Prostate gland (tissue), 2 donors: Measurements from ENCODE around the gene TSPAN14. TPM values are rescaled to one million over a fixed set of nuclear protein-coding genes. Genes with fewer than 3 reads are reported as not detected.

Experiments
- DNase-seq: peaks from one replicate; pipeline ENCODE4 v3.0.0-alpha.2; 2019; ENCODE audit warnings: low spot score
- H3K27ac ChIP-seq, 2 donors: fragments of 200-600 bp; sonication (generic); 2 replicates each; pipeline ENCODE4 v1.5.1; 2017 to 2019
- H3K27me3 ChIP-seq: fragments of 200-600 bp; sonication (generic); replicated peaks from 2 replicates; pipeline ENCODE4 v1.5.1; 2019; ENCODE audit not compliant: insufficient read depth
- H3K36me3 ChIP-seq, 2 donors: fragments of 200-600 bp; sonication (generic); 1 replicate in 1 of 2; 2 replicates in 1 of 2; pipeline versions ENCODE4 v1.5.1 to v1.8.1; 2017 to 2019
- H3K4me1 ChIP-seq: fragments of 200-600 bp; sonication (generic); replicated peaks from 2 replicates; pipeline ENCODE4 v1.5.1; 2019
- H3K4me3 ChIP-seq, 2 donors: fragments of 200-600 bp; sonication (generic); 2 replicates each; pipeline ENCODE4 v1.5.1; 2017 to 2019
- H3K9me3 ChIP-seq: fragments of 200-600 bp; sonication (generic); 2 replicates; pipeline ENCODE4 v1.5.1; 2017
- CTCF ChIP-seq, 4 experiments: fragments of 200-600 bp in 2 of 4; fragments of 450-650 bp in 2 of 4; sonication (generic) in 2 of 4; IDR thresholded peaks; 1 replicate in 3 of 4; 2 replicates in 1 of 4; pipeline ENCODE4 v1.5.1; 2016 to 2019; ENCODE audit warnings: antibody characterized with exemption in 4 of 4, mild to moderate bottlenecking in 2 of 4, moderate library complexity in 2 of 4
- POLR2A ChIP-seq: fragments of 450-650 bp; IDR thresholded peaks from one replicate; pipeline ENCODE4 v1.6.1; 2016; ENCODE audit warnings: antibody characterized with exemption, mild to moderate bottlenecking
- POLR2AphosphoS5 ChIP-seq: sonication (generic); formaldehyde crosslinking; IDR thresholded peaks from one replicate; pipeline ENCODE4 v1.6.1; 2017; ENCODE audit warnings: antibody characterized with exemption
- WGBS: methylation state at CpG from one replicate; pipeline ENCODE4 v1.1.5; 2018; 5-methylcytosine and 5-hydroxymethylcytosine counted together
- intact Hi-C: fragments of 100-400 bp; cut with DNase I; formaldehyde crosslinking; loops from one replicate; pipeline ENCODE4 v1.14.2; 2022
- total RNA-seq, 2 donors: library from RNA; depleted of rRNA; stranded (reverse); fragments of >200 nt; gene quantifications; one replicate each; pipeline ENCODE4 v1.1.0, GENCODE V29; 2016

TSPAN14 gene
- total RNA-seq, 2 donors from 2014 or later = 69.8 to 103 TPM

GRCh38 chr10:80484676-80485075 lies 30.6 kb downstream of the TSPAN14 start:
- peaks cover 0 to 3% of the 10 kb centered on the region in 2 donors for H3K36me3 ChIP-seq
- no peak for TF ChIP-seq CTCF (IDR thresholded peaks at IDR 0.05)
- TF ChIP-seq POLR2AphosphoS5 = no peak
- no peak for TF ChIP-seq POLR2A
- H3K27ac ChIP-seq = no peak overlapping the region
- H3K9me3 ChIP-seq = no peaks in the 10 kb centered on the region
- no peaks in the 10 kb centered on the region for H3K4me1 ChIP-seq
- H3K27me3 ChIP-seq = no peaks in the 10 kb centered on the region
- intact Hi-C loops = no loop called here
- no peak overlapping the region for H3K4me3 ChIP-seq
- DNase-seq = no peak

- no peak overlapping the region for H3K27ac ChIP-seq
- H3K4me1 ChIP-seq = no peaks in the 10 kb centered on the region
- intact Hi-C loops = no loop called here
These were observed 31.2 kb downstream of the TSPAN14 start for GRCh38 chr10:80485076-80485945.

GRCh38 chr10:80485946-80486764 lies 32.0 kb downstream of the TSPAN14 start:
- Histone ChIP-seq H3K4me1 (no peaks in the 10 kb centered on the region), H3K27ac (no peak overlapping the region)

More at GRCh38 chr10:80485076-80485945, 31.2 kb downstream of the TSPAN14 start:
- WGBS = 84% methylated on average over 10 of the region's 10 CpGs
- no peaks in the 10 kb centered on the region for H3K27me3 ChIP-seq
- H3K4me3 ChIP-seq = no peak overlapping the region
- TF ChIP-seq POLR2AphosphoS5 (no peak), CTCF (IDR thresholded peaks at IDR 0.05) (no peak), POLR2A (no peak)
- peaks cover 0 to 3% of the 10 kb centered on the region in 2 donors for H3K36me3 ChIP-seq
- no peak for DNase-seq
- no peaks in the 10 kb centered on the region for H3K9me3 ChIP-seq

GRCh38 chr10:80486785-80487420 lies 32.8 kb downstream of the TSPAN14 start:
- H3K27ac ChIP-seq = no peak overlapping the region
- no peaks in the 10 kb centered on the region for H3K9me3 ChIP-seq
- DNase-seq = no peak
- H3K4me1 ChIP-seq = no peaks in the 10 kb centered on the region
- no peak for TF ChIP-seq POLR2A
- no peak for TF ChIP-seq POLR2AphosphoS5
- TF ChIP-seq CTCF (IDR thresholded peaks at IDR 0.05) = no peak
- peaks cover 0 to 3% of the 10 kb centered on the region in 2 donors for H3K36me3 ChIP-seq
- WGBS = 88% methylated on average over 9 of the region's 9 CpGs
- no peak overlapping the region for H3K4me3 ChIP-seq
- no peaks in the 10 kb centered on the region for H3K27me3 ChIP-seq
- intact Hi-C loops = no loop called here

More at GRCh38 chr10:80485946-80486764, 32.0 kb downstream of the TSPAN14 start:
- peaks cover 0 to 3% of the 10 kb centered on the region in 2 donors for H3K36me3 ChIP-seq
- WGBS = 78% methylated on average over 17 of the region's 17 CpGs
- no peak for DNase-seq
- no peak overlapping the region for H3K4me3 ChIP-seq
- no peaks in the 10 kb centered on the region for H3K27me3 ChIP-seq
- intact Hi-C loops = no loop called here
- TF ChIP-seq POLR2AphosphoS5 (no peak), CTCF (IDR thresholded peaks at IDR 0.05) (no peak), POLR2A (no peak)
- no peaks in the 10 kb centered on the region for H3K9me3 ChIP-seq
